Posterior cingulate gyrus (tissue), 11 donors: ENCODE data around the gene NDUFA5.
"Not testable (repeated sequence)": the region's sequence is repeated elsewhere in the genome, so short reads cannot be mapped to it uniquely, and the experiment has no call there.

Experiments
- DNase-seq, 10 donors: peaks; one replicate each; pipeline versions ENCODE4 v3.0.0 to v3.0.0-alpha.2; 2020 to 2021; ENCODE audit warnings: mixed read lengths in 3 of 10
- intact Hi-C: fragments of 100-400 bp; cut with DNase I; formaldehyde crosslinking; loops from one replicate; pipeline ENCODE4 v1.15.1; 2023

NDUFA5 gene

DNA sequence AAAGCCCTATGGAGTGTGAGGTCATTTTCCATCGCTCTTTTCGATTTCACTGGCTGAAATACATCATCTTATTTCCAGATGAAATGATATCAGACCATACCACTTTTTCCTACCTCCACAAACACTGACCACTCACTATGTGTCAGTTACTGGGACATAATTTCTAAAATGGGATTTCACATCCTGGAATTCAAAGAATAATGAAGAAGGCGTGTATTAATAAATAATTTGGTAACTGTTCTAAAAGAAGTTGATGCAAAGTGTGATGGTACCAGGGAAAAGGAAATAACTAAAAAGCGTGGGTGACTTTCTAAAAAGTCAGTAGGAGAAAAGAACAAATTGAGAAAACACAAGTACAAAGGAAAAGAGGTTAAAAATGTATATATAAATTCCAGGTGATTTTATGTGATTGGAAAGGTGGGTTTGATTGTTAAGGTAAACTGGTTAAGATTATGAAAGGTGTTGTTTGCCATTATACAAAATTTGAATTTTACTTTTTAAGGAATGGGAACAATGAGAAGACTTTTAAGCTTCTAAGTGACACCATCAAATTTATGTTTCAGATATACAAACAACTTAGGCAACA, 764 bp upstream of the NDUFA5 start:
- intact Hi-C loops = loop anchor here (10.0 kb wide), 1 partner anchor 186 kb away; the partner anchor contains the start of gene WASL
- DNase-seq = no peak

DNA sequence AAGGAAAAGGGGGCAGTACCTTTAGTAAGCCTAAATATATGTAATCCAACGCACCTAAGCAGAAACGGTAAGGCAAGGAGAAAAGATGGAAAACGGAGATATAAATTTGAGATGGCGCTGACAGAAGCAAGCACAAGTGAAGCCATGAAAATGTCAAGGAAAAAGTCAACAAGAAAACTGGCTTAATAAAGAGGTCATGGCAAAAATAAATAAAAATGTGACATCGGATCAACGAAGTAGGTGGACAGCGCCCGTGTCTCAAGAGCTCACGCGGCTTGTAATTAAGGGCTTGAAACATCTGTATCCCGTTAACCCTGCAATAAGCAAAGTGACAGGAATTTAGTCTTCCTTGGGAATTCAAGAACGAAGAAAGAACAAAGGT, 611 bp downstream of the NDUFA5 start:
- intact Hi-C loops = loop anchor here (2.0 to 10.0 kb wide), 2 partner anchors 22 to 188 kb away; partner anchors contain the start of genes IQUB and WASL

DNA sequence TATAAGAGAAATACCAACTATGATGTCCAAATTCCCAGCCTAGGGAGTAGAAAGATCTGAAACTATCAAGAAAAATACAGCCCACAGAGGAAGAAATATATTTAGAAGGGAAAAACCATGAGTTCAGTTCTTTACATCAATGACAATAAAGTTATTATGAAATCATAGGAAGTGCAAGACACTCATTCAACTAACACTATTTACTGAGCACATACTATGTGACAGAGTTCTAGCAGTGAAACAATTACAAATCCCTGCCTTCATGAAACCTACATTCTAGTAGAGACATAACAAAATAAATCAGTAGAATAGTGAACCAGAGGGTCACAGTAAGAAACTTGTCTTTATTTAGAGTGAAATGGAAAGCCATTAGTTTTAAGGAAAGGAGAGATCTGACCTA, 2.1 kb downstream of the NDUFA5 start:
- no peak for DNase-seq

More for the DNA sequence above, 611 bp downstream of the NDUFA5 start:
- peak in 1 of 10 donors; percentile 33 for DNase-seq

DNA sequence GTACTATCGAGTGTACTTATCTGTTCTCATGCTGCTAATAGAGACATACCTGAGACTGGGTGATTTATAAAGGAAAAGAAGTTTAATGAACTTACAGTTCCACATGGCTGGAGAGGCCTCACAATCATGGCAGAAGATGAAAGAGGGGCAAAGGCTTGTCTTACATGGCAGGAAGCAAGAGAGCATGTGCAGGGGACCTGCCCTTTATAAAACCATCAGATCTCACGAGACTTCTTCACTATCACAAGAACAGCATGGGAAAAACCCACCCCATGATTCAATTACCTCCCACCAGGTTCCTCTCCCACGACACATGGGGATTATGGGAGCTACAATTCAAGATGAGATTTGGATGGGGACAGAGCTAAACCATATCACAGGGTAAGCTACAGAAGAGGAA, 4.5 kb downstream of the NDUFA5 start:
- intact Hi-C loops = loop anchor here (10.0 kb wide), 1 partner anchor 192 kb away; the partner anchor contains the start of gene WASL
- DNase-seq = no peak

More for the DNA sequence above, 2.1 kb downstream of the NDUFA5 start:
- intact Hi-C loops = loop anchor here (10.0 kb wide), 1 partner anchor 189 kb away; the partner anchor contains the start of gene WASL

DNA sequence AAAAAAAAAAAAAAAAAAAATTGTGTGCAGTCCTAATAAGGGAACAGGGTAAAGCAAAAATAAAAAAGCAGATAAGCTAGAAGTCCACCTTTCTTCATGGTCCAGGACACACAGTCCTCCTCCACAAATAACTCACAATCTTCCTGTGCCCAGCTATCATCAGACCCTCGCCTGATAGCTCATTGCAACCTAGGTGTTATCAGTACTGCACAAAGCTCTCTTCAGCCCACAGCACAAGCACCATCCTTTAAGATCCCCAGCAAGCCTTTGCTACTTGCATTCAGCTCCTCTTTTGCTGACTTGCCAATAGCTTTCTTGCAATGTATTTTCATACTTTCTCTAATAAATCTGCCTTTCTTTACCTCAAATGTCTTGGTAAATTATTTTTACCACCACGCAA, 5.0 kb downstream of the NDUFA5 start:
- intact Hi-C loops = loop anchor here (10.0 kb wide), 1 partner anchor 192 kb away; the partner anchor contains the start of gene WASL
- DNase-seq = no peak

DNA sequence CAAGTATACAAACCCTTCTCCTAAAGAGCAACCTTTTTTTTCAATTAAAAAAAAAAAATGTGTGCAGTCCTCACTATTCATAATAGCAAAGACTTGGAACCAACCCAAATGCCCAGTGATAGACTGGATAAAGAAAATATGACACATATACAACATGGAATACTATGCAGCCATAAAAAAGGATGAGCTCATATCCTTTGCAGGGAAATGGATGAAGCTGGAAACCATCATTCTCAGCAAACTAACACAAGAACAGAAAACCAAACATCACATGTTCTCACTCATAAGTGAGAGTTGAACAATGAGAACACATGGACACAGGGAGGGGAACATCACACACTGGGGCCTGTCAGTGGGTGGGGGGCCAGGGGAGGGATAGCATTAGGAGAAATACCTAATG, 5.5 kb downstream of the NDUFA5 start:
- intact Hi-C loops = loop anchor here (10.0 kb wide), 1 partner anchor 193 kb away; the partner anchor contains the start of gene WASL
- DNase-seq = not testable (repeated sequence)

DNA sequence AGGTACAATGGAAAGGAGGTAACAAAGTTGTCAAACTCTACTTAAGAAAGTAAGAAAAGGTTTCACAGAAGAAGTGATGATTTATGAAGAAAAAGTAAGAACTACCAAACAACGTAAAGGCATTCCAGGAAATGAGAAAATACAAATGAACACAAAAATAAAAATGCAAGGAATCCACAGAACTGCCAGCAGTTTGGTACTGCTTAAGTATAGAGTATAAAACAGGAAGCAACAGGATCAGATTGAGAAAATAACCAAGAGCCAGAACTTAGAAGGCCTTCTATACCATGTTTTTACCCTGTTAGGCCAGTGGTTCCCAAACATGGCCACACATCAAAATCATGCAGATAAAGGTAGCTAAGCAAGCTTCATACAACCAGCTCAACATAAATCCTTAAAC, 9.2 kb downstream of the NDUFA5 start:
- intact Hi-C loops = no loop called here
- DNase-seq = no peak

DNA sequence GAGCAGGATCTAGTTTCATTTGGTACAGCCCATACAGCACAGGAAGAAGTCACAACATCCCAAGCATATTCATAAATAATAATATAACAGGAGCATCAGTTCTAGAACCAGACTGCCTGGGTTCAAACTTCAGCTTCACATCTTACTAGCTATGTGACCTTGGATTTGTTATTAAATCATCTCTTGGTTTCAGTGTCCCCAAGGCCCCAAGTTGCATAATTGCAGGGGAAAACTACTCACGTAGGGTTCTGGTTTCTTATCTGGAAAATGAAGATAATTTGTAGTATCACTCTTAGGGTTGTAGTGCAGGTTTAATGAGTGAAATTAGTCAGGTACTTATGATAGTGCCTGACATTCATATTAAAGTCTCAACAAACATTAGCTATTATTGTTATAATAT, 17.7 kb downstream of the NDUFA5 start:
- intact Hi-C loops = no loop called here

DNA sequence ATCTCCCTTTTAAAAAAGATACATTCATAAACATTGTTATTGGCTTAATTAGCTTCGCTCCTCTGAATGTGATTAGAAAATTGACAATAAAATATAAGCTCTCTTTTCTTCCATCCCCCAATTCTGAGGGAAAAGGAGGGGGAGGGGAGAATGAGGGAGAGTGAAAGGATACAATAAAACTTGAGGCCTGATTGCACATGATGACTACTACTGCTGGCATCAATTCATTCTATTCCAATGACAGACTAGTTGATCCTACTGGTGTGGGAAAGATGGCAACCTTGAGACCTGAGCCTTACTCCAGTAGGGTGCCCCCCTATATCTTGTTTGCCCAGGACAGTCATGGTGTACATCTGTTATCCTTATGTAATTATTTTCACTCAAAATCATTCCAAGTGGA, 18.7 kb downstream of the NDUFA5 start:
- intact Hi-C loops = no loop called here
- DNase-seq = no peak

More for the DNA sequence above, 17.7 kb downstream of the NDUFA5 start:
- no peak for DNase-seq

DNA sequence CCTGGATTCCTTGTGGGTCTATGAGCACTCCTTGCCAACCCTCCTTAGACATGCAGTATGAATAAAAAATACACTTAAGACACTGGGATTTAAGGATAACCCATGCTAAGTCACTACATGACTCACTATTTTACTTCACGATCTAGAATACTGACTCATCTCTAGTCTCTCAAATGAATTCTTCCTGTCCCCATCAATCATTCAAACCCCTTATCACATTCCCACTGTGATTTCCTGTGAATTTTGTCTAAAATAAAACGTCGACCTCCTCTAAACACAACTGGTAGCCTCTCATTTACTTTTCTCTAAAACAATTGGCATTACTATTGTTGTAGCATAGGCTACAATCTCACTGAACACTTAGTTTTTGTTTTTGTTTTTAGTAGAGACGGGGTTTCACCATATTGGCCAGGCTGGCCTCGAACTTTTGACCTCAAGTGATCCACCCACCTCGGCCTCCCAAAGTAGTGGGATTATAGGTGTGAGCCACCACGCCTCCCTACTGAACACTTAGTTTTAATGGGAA, 19.4 kb downstream of the NDUFA5 start:
- intact Hi-C loops = no loop called here
- no peak for DNase-seq

DNA sequence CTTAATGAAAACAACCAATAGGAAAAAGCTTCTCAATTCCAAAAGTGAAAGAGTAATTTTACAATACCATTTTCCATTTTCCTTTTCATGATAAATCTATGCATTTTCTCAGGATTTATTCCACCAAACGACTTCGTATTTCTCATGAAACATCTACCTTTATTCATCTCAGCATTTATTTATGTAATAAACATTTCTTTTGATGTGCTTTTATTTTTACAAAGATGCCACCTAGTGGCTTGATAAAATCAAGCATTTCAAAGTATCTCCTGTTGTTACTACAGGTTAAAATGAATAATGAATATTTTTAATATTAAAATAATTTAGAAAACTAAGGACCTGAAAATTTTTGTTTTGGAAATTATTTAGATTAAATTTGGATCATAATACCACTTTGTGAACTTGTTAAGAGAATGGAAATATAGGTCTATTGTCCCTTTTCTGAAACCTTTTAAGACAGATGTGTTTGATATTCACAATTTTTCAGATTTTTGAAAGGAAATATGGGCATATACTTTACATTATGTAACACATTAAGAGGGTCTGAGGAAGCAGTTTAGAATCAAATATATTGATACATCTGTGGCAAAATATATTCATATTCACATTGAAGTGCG, 20.5 kb downstream of the NDUFA5 start:
- intact Hi-C loops = no loop called here
- no peak for DNase-seq

DNA sequence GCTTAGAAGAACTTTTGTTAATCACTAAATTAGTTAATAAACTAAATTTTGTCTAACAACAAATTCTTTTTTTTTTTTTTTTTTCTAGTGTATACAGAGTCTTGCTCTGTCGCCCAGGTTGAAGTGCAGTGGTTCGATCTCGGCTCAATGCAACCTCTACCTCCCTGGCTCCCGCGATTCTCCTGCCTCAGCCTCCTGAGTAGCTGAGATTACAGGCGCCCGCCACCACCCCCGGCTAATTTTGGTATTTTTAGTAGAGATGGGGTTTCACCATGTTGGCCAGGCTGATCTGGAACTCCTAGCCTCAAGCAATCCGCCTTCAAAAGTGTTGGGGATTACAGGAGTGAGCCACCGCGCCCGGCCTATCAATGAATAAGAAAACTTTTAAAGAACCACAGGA, 22.1 kb downstream of the NDUFA5 start:
- intact Hi-C loops = loop anchor here (2.0 kb wide), 2 partner anchors 21 to 41 kb away; partner anchors contain the start of gene NDUFA5
- peak in 2 of 10 donors; percentile 38 to 50 for DNase-seq

DNA sequence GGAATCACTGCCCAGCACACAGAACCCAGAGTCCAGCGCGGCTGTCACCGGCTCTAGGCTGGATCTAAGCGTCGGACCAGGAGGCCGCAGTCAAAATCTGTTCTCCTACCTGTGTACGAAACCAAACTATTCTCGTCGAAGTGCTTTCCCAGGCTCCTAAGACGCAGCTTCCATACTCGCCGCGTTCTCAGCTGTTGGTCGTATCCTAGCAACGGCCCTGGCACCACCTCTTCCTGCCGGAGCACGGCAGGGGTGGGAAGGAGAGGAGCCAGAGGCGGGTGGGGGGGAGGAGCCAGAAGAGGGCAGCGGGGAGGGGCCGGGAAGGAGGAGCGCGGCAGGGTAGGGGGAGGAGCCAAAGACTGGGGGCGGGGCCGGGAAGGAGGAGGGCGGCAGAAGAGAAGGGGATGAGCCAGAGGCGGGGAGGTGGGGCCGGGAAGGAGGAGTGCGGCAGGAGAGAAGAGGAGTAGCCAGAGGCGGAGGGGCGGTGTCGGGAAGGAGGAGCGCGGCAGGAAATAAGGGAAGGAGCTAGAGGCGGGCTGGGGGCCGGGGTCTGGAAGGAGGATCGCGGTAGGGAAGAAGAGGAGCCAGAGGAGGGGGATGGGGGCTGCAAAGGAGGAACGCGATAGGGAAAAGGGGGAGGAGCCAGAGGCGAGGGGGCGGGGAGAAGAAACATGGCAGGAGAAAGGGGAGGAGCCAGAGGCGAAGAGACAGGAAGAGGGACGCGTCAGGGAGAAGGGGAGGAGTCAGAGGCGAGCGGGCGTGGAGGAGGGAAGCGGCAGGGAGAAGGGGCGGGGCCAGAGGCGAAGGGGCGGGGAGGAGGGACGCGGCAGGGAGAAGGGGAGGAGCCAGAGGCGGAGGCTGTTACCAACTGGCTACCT, 23.0 kb downstream of the NDUFA5 start, which contains the start of gene IQUB:
IQUB (minus strand) TSS at position 213 of the 878 bp plus-strand sequence. CDS start 22,255 bp downstream, outside the sequence.
- peak; percentile 91 to 100 (median 98) for DNase-seq
- intact Hi-C loops = loop anchor here (2.0 kb wide), 2 partner anchors 22 to 40 kb away; partner anchors contain the start of gene NDUFA5

DNA sequence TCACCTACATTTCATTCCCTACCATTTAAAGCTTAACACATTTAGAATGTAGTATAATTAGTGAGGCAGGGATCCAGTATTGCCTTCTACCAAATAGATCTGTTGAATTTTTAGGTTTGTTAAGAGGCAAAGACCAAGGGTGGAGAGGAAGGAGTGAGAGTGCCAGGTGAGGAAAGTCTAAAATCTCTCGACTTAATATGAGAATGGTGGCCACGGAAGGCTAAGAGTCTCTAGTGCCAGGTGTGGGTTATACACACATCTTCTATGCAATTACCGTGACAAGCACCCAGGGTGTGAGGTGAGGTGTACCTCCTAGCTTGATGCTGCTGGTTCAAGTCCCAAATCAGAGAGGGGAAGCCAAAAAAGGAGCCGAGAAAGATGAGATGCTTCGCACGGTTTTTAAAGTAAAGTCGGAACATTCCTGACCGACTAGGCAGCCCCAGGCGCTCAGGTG, 23.7 kb downstream of the NDUFA5 start:
- intact Hi-C loops = loop anchor here (2.0 kb wide), 2 partner anchors 23 to 39 kb away; partner anchors contain the start of gene NDUFA5
- DNase-seq = no peak

DNA sequence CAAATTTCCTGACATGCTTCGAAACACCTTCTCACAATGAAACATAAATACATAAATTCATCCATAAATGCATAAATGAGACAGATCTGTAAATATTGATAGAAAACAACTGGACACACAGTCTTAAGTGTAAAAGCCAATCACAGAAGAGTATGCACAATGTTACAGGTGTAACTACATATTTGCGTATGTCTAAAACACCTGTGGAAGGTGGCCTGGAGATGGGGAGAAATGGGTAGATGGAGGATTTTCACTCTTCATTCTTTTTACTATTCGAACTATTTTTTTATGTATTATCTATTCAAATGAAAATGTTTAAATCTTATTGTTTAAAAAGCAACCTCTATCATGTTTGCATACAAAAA, 24.1 kb downstream of the NDUFA5 start:
- intact Hi-C loops = no loop called here
- no peak for DNase-seq

DNA sequence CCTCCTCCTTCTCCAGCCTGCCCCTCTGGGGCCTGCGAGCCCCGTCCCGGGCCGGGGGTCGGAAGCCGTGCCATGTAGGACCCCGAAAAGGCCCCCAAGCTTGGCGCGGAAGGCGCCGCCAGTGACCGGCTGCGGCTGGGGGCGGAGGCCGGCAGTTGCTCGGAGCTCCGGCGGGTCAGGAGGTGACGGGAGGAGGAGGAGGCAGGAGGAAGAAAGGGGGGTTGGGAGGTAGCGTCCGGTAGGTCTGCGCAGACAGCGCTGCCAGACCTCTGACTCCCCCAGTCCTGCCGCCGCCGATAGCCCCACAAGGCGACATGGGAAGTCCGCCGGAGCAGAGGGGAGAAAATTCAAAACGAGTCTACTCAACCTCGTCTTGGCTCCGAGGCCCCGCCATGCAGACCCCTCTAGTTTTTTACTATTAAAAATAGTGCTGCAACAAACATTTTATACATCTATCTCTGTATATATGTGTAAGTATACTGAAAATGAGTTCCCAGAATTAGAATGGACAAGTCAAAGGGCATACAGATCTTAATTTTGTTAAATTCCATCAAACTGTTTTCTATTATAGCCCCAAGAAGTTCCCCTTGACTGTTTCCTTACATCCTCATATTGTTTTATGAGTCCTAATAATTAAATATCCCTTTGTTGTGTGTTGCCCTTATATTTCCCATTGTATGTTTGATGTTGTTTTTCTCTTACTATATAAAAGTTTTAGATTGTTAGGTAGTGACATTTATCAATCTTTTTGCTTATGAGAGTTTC, 24.6 kb downstream of the NDUFA5 start:
- intact Hi-C loops = not testable (repeated sequence)
- peak in 3 of 10 donors; percentile 74 to 81 (median 76) for DNase-seq

DNA sequence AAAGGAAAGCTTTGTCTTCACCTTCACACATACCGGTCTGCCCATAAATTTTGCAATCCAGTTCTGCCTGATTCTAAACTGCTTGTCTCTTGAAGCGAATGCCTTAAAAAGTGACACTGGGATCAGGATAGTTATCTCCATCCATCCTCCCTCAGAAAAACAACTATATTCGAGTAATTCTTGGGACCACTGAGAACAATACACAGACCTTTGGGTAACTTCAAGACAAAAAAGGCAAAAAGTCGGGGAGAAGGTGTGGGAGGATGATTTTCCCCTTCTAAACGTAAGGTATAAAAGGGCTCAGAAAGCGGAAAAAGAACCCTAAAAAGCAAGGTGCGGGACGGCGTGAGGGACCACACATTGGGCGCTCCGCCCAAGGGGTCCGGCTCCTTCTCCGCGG, 25.3 kb downstream of the NDUFA5 start:
- DNase-seq, intact Hi-C loops: not testable (repeated sequence)

DNA sequence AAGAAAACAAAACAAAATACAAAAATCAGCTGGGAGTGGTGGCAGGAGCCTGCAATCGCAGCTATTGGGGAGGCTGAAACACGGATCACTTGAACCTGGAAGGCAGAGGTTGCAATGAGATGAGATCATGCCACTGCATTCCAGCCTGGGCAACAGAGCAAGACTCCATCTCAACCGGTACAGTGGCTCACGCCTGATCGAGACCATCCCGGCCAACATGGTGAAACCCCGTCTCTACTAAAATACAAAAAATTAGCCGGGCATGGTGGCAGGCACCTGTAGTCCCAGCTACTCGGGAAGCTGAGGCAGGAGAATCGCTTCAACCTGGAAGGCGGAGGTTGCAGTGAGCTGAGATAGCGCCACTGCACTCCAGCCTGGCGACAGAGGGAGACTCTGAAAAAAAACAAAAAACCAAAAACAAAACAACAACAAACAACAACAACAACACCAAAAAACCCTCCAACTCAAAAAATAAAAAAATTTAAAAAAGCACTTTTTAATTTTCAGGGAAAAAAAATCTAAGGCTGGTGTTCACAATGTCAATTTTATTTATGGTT, 27.5 kb downstream of the NDUFA5 start:
- intact Hi-C loops = not testable (repeated sequence)
- peak in 1 of 10 donors; percentile 39 for DNase-seq

DNA sequence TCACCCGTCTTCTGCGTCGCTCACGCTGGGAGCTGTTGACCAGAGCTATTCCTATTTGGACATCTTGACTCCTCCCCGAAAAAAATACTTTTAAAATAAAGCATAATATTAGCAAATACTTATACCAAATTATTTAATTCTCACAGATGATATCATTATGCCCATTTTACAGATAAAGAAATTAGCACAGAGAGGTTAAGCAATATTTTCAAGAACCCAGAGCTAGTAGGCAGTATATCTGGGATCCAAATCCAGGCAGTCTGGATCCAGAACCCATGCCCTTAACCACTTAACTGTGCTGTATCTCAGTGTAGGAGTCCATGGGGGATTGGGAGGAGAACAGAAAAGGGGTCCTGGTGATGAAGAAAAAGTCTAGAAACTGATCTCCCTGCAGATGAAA, 29.4 kb downstream of the NDUFA5 start:
- DNase-seq = no peak
- intact Hi-C loops = no loop called here
